Measurements from ENCODE around the gene GFPT1. TPM values are rescaled to one million over a fixed set of nuclear protein-coding genes. Genes with fewer than 3 reads are reported as not detected.
A peak's percentile ranks its signal among the peaks of the same experiment; 100 is the strongest.

Gene GFPT1
- total and polyA plus RNA-seq, 9 of the 15 experiments (the other 6 are each of a cell fraction or from before 2014, with no cell fraction given) = 6.6 to 38.3 (median 15.9) TPM

- no peak for TF ChIP-seq ZBTB12 (CRISPR knock-in tag; IDR thresholded peaks at IDR 0.05)
- peak in 1 of 2 experiments; percentile 6; a peak in 1 of 4 replicates for TF ChIP-seq MLLT1 (IDR thresholded peaks at IDR 0.05)
- TF ChIP-seq MEF2A (IDR thresholded peaks at IDR 0.05; ENCODE audit: control insufficient read depth, low read depth, low read length) = 0 out of 2 replicates have a peak, but pooled peaks have one; percentile 16
- TF ChIP-seq, protein P1, sequence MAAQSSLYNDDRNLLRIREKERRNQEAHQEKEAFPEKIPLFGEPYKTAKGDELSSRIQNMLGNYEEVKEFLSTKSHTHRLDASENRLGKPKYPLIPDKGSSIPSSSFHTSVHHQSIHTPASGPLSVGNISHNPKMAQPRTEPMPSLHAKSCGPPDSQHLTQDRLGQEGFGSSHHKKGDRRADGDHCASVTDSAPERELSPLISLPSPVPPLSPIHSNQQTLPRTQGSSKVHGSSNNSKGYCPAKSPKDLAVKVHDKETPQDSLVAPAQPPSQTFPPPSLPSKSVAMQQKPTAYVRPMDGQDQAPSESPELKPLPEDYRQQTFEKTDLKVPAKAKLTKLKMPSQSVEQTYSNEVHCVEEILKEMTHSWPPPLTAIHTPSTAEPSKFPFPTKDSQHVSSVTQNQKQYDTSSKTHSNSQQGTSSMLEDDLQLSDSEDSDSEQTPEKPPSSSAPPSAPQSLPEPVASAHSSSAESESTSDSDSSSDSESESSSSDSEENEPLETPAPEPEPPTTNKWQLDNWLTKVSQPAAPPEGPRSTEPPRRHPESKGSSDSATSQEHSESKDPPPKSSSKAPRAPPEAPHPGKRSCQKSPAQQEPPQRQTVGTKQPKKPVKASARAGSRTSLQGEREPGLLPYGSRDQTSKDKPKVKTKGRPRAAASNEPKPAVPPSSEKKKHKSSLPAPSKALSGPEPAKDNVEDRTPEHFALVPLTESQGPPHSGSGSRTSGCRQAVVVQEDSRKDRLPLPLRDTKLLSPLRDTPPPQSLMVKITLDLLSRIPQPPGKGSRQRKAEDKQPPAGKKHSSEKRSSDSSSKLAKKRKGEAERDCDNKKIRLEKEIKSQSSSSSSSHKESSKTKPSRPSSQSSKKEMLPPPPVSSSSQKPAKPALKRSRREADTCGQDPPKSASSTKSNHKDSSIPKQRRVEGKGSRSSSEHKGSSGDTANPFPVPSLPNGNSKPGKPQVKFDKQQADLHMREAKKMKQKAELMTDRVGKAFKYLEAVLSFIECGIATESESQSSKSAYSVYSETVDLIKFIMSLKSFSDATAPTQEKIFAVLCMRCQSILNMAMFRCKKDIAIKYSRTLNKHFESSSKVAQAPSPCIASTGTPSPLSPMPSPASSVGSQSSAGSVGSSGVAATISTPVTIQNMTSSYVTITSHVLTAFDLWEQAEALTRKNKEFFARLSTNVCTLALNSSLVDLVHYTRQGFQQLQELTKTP (IDR thresholded peaks at IDR 0.05; ENCODE audit: low read depth in 1 of 2, partially characterized antibody in 2 of 2) = peak in 1 of 2 experiments; percentile 36
- no peak for TF ChIP-seq NRF1 (conservative IDR thresholded peaks at IDR 0.05 in 1 of 2, IDR thresholded peaks at IDR 0.05 in 1 of 2)
- TF ChIP-seq ZNF316 (IDR thresholded peaks at IDR 0.05) = peak; percentile 94
- TF ChIP-seq KLF6 (CRISPR knock-in tag; IDR thresholded peaks at IDR 0.05; ENCODE audit: borderline replicate concordance) = no peak
- TF ChIP-seq BRD9 (IDR thresholded peaks at IDR 0.05; ENCODE audit: low read depth, partially characterized antibody) = no peak
- TF ChIP-seq TRIM24 (IDR thresholded peaks at IDR 0.05) = peak in 1 of 2 experiments; percentile 53; a peak in 1 of 4 replicates
- peak; percentile 65 for TF ChIP-seq EP400 (IDR thresholded peaks at IDR 0.05)
- peak; percentile 19; the same call in 1 of the 2 replicates for TF ChIP-seq NFE2L1 (tag; IDR thresholded peaks at IDR 0.05; ENCODE audit: borderline replicate concordance, low read depth)
- TF ChIP-seq MTA2 (IDR thresholded peaks at IDR 0.05; ENCODE audit: low read depth) = 0 out of 2 replicates have a peak, but pooled peaks have one; percentile 1
- TF ChIP-seq DPF2 (IDR thresholded peaks at IDR 0.05) = peak; percentile 98
- no peak for TF ChIP-seq POLR2H (tag; IDR thresholded peaks at IDR 0.05; ENCODE audit: low read depth)
- peak; percentile 85; the same call in 1 of the 2 replicates for TF ChIP-seq SMARCC2 (IDR thresholded peaks at IDR 0.05; ENCODE audit: low read depth)
- TF ChIP-seq, protein P2, sequence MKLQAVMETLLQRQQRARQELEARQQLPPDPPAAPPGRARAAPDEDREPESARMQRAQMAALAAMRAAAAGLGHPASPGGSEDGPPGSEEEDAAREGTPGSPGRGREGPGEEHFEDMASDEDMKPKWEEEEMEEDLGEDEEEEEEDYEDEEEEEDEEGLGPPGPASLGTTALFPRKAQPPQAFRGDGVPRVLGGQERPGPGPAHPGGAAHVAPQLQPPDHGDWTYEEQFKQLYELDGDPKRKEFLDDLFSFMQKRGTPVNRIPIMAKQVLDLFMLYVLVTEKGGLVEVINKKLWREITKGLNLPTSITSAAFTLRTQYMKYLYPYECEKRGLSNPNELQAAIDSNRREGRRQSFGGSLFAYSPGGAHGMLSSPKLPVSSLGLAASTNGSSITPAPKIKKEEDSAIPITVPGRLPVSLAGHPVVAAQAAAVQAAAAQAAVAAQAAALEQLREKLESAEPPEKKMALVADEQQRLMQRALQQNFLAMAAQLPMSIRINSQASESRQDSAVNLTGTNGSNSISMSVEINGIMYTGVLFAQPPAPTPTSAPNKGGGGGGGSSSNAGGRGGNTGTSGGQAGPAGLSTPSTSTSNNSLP (IDR thresholded peaks at IDR 0.05; ENCODE audit: borderline replicate concordance, low read depth, low read length) = peak; percentile 94
- TF ChIP-seq, protein P3, sequence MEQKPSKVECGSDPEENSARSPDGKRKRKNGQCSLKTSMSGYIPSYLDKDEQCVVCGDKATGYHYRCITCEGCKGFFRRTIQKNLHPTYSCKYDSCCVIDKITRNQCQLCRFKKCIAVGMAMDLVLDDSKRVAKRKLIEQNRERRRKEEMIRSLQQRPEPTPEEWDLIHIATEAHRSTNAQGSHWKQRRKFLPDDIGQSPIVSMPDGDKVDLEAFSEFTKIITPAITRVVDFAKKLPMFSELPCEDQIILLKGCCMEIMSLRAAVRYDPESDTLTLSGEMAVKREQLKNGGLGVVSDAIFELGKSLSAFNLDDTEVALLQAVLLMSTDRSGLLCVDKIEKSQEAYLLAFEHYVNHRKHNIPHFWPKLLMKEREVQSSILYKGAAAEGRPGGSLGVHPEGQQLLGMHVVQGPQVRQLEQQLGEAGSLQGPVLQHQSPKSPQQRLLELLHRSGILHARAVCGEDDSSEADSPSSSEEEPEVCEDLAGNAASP (IDR thresholded peaks at IDR 0.05) = no peak
- TF ChIP-seq, protein P4, sequence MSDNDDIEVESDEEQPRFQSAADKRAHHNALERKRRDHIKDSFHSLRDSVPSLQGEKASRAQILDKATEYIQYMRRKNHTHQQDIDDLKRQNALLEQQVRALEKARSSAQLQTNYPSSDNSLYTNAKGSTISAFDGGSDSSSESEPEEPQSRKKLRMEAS (CRISPR knock-in tag; IDR thresholded peaks at IDR 0.05) = no peak
Measured at GRCh38 chr2:69381337-69381737, 5.7 kb downstream of the GFPT1 start (continued).
